Neural cell (in vitro differentiated cells): ENCODE results near the gene MMP15. TPM values are rescaled to one million over a fixed set of nuclear protein-coding genes. Genes with fewer than 3 reads are reported as not detected.

Experiments used
- H2AFZ ChIP-seq: fragments of 200-600, 300-800 bp; sonication (generic), shearing (Covaris generic); 2 replicates; pipeline ENCODE4 v1.6.0; 2014; ENCODE audit warnings: low read depth, mild to moderate bottlenecking, antibody characterized with exemption, low read length, moderate library complexity
- H3F3A ChIP-seq: fragments of 200-600 bp; shearing (Covaris generic); 2 replicates; pipeline ENCODE4 v1.6.1; 2016; ENCODE audit warnings: mild to moderate bottlenecking, moderate library complexity, mixed read lengths, antibody characterized with exemption, low read length; ENCODE audit not compliant: insufficient read depth, poor library complexity, severe bottlenecking
- H3K27ac ChIP-seq: fragments of 200-600, 300-800 bp; sonication (generic), shearing (Covaris generic); 2 replicates; pipeline ENCODE4 v1.5.1; 2014; ENCODE audit warnings: mild to moderate bottlenecking, low read length, moderate library complexity
- H3K27me3 ChIP-seq: fragments of 300-800, 200-600 bp; sonication (generic), shearing (Covaris generic); 2 replicates; pipeline ENCODE4 v1.6.0; 2014; ENCODE audit warnings: mild to moderate bottlenecking, low read depth, low read length, moderate library complexity; ENCODE audit not compliant: insufficient read depth
- H3K36me3 ChIP-seq: fragments of 300-800, 200-600 bp; sonication (generic), shearing (Covaris generic); 2 replicates; pipeline ENCODE4 v1.5.1; 2014; ENCODE audit warnings: mild to moderate bottlenecking, antibody characterized with exemption, low read length, moderate library complexity; ENCODE audit not compliant: insufficient read depth
- H3K4me2 ChIP-seq: fragments of 300-800, 200-600 bp; sonication (generic), shearing (Covaris generic); 2 replicates; pipeline ENCODE4 v1.6.0; 2014; ENCODE audit warnings: mild to moderate bottlenecking, low read length
- H3K4me3 ChIP-seq: fragments of 300-800, 200-600 bp; sonication (generic), shearing (Covaris generic); 2 replicates; pipeline ENCODE4 v1.5.1; 2014; ENCODE audit warnings: mild to moderate bottlenecking, low read length, moderate library complexity
- H3K79me2 ChIP-seq: fragments of 200-600 bp; shearing (Covaris generic); replicated peaks from 2 replicates; pipeline ENCODE4 v1.6.0; 2014; ENCODE audit warnings: mild to moderate bottlenecking, low read length, moderate library complexity; ENCODE audit not compliant: insufficient read depth
- H3K9ac ChIP-seq: fragments of 300-800, 200-600 bp; sonication (generic), shearing (Covaris generic); 2 replicates; pipeline ENCODE4 v1.6.1; 2016; ENCODE audit warnings: mild to moderate bottlenecking, low read length, mixed read lengths
- H3K9me2 ChIP-seq: fragments of 200-600 bp; shearing (Covaris generic); 2 replicates; pipeline ENCODE4 v1.6.1; 2016; ENCODE audit warnings: mild to moderate bottlenecking, low read length, mixed read lengths; ENCODE audit not compliant: insufficient read depth
- H3K9me3 ChIP-seq: fragments of 200-600, 300-800 bp; sonication (generic), shearing (Covaris generic); 2 replicates; pipeline ENCODE4 v1.6.1; 2016; ENCODE audit warnings: mild to moderate bottlenecking, mixed run types, low read length, moderate library complexity, mixed read lengths
- H4K20me1 ChIP-seq: fragments of 200-600 bp; shearing (Covaris generic); 2 replicates; pipeline ENCODE4 v1.6.1; 2016; ENCODE audit warnings: mild to moderate bottlenecking, mixed run types; ENCODE audit not compliant: insufficient read depth
- CTCF ChIP-seq: fragments of 450-650 bp; IDR thresholded peaks from 2 replicates; pipeline ENCODE4 v1.5.1; 2014; ENCODE audit warnings: antibody characterized with exemption, mild to moderate bottlenecking, moderate library complexity; ENCODE audit not compliant: poor library complexity, severe bottlenecking
- EP300 ChIP-seq: fragments of 450-650 bp; conservative IDR thresholded peaks from 2 replicates; pipeline ENCODE4 v1.6.1; 2014; ENCODE audit warnings: antibody characterized with exemption, mild to moderate bottlenecking, moderate library complexity; ENCODE audit not compliant: poor library complexity, severe bottlenecking
- EZH2 ChIP-seq: fragments of 200-600, 300-800 bp; shearing (Covaris generic), sonication (generic); IDR thresholded peaks from 2 replicates; pipeline ENCODE4 v1.6.1; 2014; ENCODE audit warnings: antibody characterized with exemption, low read length, borderline replicate concordance, mild to moderate bottlenecking; ENCODE audit not compliant: insufficient read depth, poor library complexity, severe bottlenecking
- MXI1 ChIP-seq: fragments of 450-650 bp; conservative IDR thresholded peaks from 2 replicates; pipeline ENCODE4 v1.6.1; 2014; ENCODE audit warnings: antibody characterized with exemption, mild to moderate bottlenecking; ENCODE audit not compliant: poor library complexity, severe bottlenecking
- POLR2AphosphoS5 ChIP-seq: IDR thresholded peaks from 2 replicates; pipeline ENCODE4 v1.6.1; 2012
- RAD21 ChIP-seq: fragments of 450-650 bp; conservative IDR thresholded peaks from 2 replicates; pipeline ENCODE4 v1.6.1; 2014; ENCODE audit warnings: antibody characterized with exemption, mild to moderate bottlenecking, moderate library complexity
- REST ChIP-seq: IDR thresholded peaks from 2 replicates; pipeline ENCODE4 v1.6.1; 2012; ENCODE audit warnings: borderline replicate concordance
- SMC3 ChIP-seq: fragments of 450-650 bp; conservative IDR thresholded peaks from 2 replicates; pipeline ENCODE4 v1.6.1; 2014; ENCODE audit warnings: antibody characterized with exemption, mild to moderate bottlenecking, moderate library complexity; ENCODE audit not compliant: poor library complexity
- TAF1 ChIP-seq: IDR thresholded peaks from 2 replicates; pipeline ENCODE4 v1.6.1; 2012; ENCODE audit warnings: low read depth
- polyA plus RNA-seq: library from polyadenylated mRNA; depleted of rRNA; stranded (reverse); fragments of >200 nt; gene quantifications from 2 replicates; pipeline ENCODE4 v1.2.3, GENCODE V29; 2014

The MMP15 gene
- polyA plus RNA-seq, 1 donor from 2014 or later: 18.5 TPM

GRCh38 chr16:58048494-58049231 lies 23.1 kb downstream of the MMP15 start:
- Histone ChIP-seq H3K4me3 (no peak overlapping the region), H3K27ac (no peak overlapping the region), H3F3A (no peaks in the 10 kb centered on the region), H2AFZ (no peak overlapping the region), H3K9me3 (no peaks in the 10 kb centered on the region), H4K20me1 (no peaks in the 10 kb centered on the region), H3K27me3 (no peaks in the 10 kb centered on the region), H3K36me3 (no peaks in the 10 kb centered on the region), H3K4me2 (no peak overlapping the region), H3K9ac (no peak overlapping the region), H3K9me2 (no peaks in the 10 kb centered on the region), H3K79me2 (no peaks in the 10 kb centered on the region)
- TF ChIP-seq RAD21: no peak
- no peak for TF ChIP-seq POLR2AphosphoS5
- TF ChIP-seq EP300: no peak
- TF ChIP-seq SMC3: no peak

GRCh38 chr16:58049232-58050185 lies 24.0 kb downstream of the MMP15 start:
- Histone ChIP-seq H3K27me3 (no peaks in the 10 kb centered on the region), H3K36me3 (no peaks in the 10 kb centered on the region), H3K9ac (no peak overlapping the region), H3K79me2 (no peaks in the 10 kb centered on the region), H3K9me3 (no peaks in the 10 kb centered on the region), H3K4me3 (no peak overlapping the region), H3F3A (no peaks in the 10 kb centered on the region), H3K9me2 (no peaks in the 10 kb centered on the region), H3K27ac (no peak overlapping the region), H3K4me2 (no peak overlapping the region), H4K20me1 (no peaks in the 10 kb centered on the region), H2AFZ (no peak overlapping the region)
- TF ChIP-seq POLR2AphosphoS5 (no peak), SMC3 (no peak), CTCF (no peak), EP300 (no peak), TAF1 (no peak), RAD21 (no peak), EZH2 (no peak), MXI1 (no peak), REST (no peak)
